Activated naive CD4-positive, alpha-beta T cell treated with anti-CD3 and anti-CD28 coated beads, Interleukin-2, amount 50 U/mL, for 16 hours (primary cell): ENCODE data around the gene SYN1.
"Not testable (repeated sequence)": the region's sequence is repeated elsewhere in the genome, so short reads cannot be mapped to it uniquely, and the experiment has no call there.

Experiments used
- DNase-seq: peaks from one replicate; pipeline ENCODE4 v3.0.0-alpha.2; 2020

The SYN1 gene

GRCh38 chrX:47633689-47634590, 14.3 kb upstream of the SYN1 start:
- DNase-seq, result no peak

GRCh38 chrX:47632666-47633065, 13.0 kb upstream of the SYN1 start:
- DNase-seq, result no peak

GRCh38 chrX:47631676-47632075, 12.0 kb upstream of the SYN1 start:
- DNase-seq, result no peak

- no peak for DNase-seq
These were observed 10.0 kb upstream of the SYN1 start, which contains the start of gene CFP for GRCh38 chrX:47629419-47630200. CFP (minus strand) TSS chrX:47629930; CDS start chrX:47629844, 86 bp downstream.

- DNase-seq, result no peak
These were observed 9.3 kb upstream of the SYN1 start for GRCh38 chrX:47628982-47629381.

- DNase-seq, result no peak
These were observed 5.7 kb upstream of the SYN1 start for GRCh38 chrX:47625365-47625764.

GRCh38 chrX:47623540-47624027, 3.9 kb upstream of the SYN1 start:
- peak; percentile 56 for DNase-seq

- no peak for DNase-seq
These were observed 2.2 kb upstream of the SYN1 start for GRCh38 chrX:47621851-47622250.

GRCh38 chrX:47620303-47620685, 637 bp upstream of the SYN1 start:
- no peak for DNase-seq

GRCh38 chrX:47618923-47619485, 653 bp downstream of the SYN1 start:
- DNase-seq, result no peak

GRCh38 chrX:47614618-47615017, 5.0 kb downstream of the SYN1 start:
- DNase-seq, result no peak

GRCh38 chrX:47613082-47613481, 6.6 kb downstream of the SYN1 start:
- no peak for DNase-seq

- DNase-seq, result no peak
These were observed 7.2 kb downstream of the SYN1 start for GRCh38 chrX:47612418-47612817.

- DNase-seq, result no peak
These were observed 7.7 kb downstream of the SYN1 start for GRCh38 chrX:47611926-47612325.

- no peak for DNase-seq
These were observed 8.2 kb downstream of the SYN1 start for GRCh38 chrX:47611489-47611888.

GRCh38 chrX:47610511-47610910, 9.1 kb downstream of the SYN1 start:
- DNase-seq, result no peak

- no peak for DNase-seq
These were observed 11.4 kb downstream of the SYN1 start for GRCh38 chrX:47608130-47608810.

GRCh38 chrX:47607091-47607490, 12.6 kb downstream of the SYN1 start:
- no peak for DNase-seq

- DNase-seq, result no peak
These were observed 14.6 kb downstream of the SYN1 start for GRCh38 chrX:47605024-47605423.

GRCh38 chrX:47603125-47603524, 16.5 kb downstream of the SYN1 start:
- DNase-seq, result not testable (repeated sequence)

GRCh38 chrX:47597222-47597621, 22.4 kb downstream of the SYN1 start:
- no peak for DNase-seq

GRCh38 chrX:47596256-47596655, 23.4 kb downstream of the SYN1 start:
- DNase-seq, result no peak

GRCh38 chrX:47595716-47596251, 23.9 kb downstream of the SYN1 start:
- no peak for DNase-seq
